BJ (cell line): Measurements from ENCODE around the gene KLK6. TPM values are rescaled to one million over a fixed set of nuclear protein-coding genes. Genes with fewer than 3 reads are reported as not detected.

Experiments
- CTCF ChIA-PET: fragments of 350-600 bp; formaldehyde crosslinking; extraction: SDS; loops from one replicate; lab custom pipeline; 2021; ENCODE audit warnings: antibody characterized with exemption, inconsistent platforms; lab: Yijun Ruan, JAX
- POLR2A ChIA-PET: fragments of 300-600 bp; sonication (Branson Sonifier 250); formaldehyde crosslinking; extraction: SDS; loops from one replicate; lab custom pipeline; 2021; ENCODE audit warnings: antibody characterized with exemption; lab: Charles Lee
- DNase-seq: peaks from one replicate; pipeline ENCODE4 v3.0.0-alpha.2; 2011; ENCODE audit warnings: low read depth
- H3K27me3 ChIP-seq: 2 replicates; pipeline ENCODE4 v1.6.0; 2011; ENCODE audit warnings: low read length; ENCODE audit not compliant: control insufficient read depth, insufficient read depth
- H3K36me3 ChIP-seq: 2 replicates; pipeline ENCODE4 v1.5.1; 2011; ENCODE audit warnings: low read length; ENCODE audit not compliant: control insufficient read depth, insufficient read depth
- H3K4me3 ChIP-seq: 2 replicates; pipeline ENCODE4 v1.5.1; 2011; ENCODE audit warnings: low read depth, mild to moderate bottlenecking, control low read depth, low read length
- CTCF ChIP-seq: IDR thresholded peaks from 2 replicates; pipeline ENCODE4 v1.5.1; 2011; ENCODE audit warnings: low read depth, mild to moderate bottlenecking, control low read depth, inconsistent platforms, low read length, moderate library complexity; ENCODE audit not compliant: insufficient read depth
- polyA plus RNA-seq: library from polyadenylated mRNA; depleted of rRNA; stranded (reverse); fragments of >200 nt; gene quantifications from 2 replicates; pipeline ENCODE4 v1.2.3, GENCODE V29; 2011

Gene KLK6
- polyA plus RNA-seq, 1 experiment = not detected

GRCh38 chr19:50967929-50968715, 1.3 kb downstream of the KLK6 start:
- ChIA-PET POLR2A (no interaction called here), CTCF (interaction anchor here (0.9 kb wide), 1 partner anchor 20 kb away, joined by 3 read pairs; no protein-coding TSS in a partner anchor)
- H3K27me3 ChIP-seq = no peaks in the 10 kb centered on the region
- no peak overlapping the region for H3K4me3 ChIP-seq
- DNase-seq = no peak
- no peaks in the 10 kb centered on the region for H3K36me3 ChIP-seq
- TF ChIP-seq CTCF = no peak

DNA sequence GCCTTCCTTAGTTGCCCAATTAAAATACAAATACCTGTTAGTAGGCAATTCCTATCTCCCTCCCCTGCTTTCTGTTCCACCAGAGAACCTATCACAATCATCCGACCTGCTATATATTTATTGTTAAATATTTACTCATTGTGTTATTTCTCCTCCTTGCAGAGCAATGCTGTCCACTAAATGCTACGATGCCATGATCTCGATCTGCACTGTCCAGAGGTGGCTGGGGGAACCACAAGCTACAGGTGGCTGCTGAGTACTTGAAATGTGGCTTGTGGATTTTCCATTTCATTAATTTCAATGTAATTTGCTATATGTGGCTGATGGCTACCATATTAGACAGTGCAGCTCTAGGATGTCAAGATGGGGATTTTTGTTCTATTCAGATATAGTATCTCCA, 5.1 kb downstream of the KLK6 start:
- TF ChIP-seq CTCF = no peak
- no peak for DNase-seq
- CTCF ChIA-PET = no interaction called here
- no peaks in the 10 kb centered on the region for H3K27me3 ChIP-seq
- H3K36me3 ChIP-seq = no peaks in the 10 kb centered on the region
- H3K4me3 ChIP-seq = no peak overlapping the region
- POLR2A ChIA-PET = no interaction called here

DNA sequence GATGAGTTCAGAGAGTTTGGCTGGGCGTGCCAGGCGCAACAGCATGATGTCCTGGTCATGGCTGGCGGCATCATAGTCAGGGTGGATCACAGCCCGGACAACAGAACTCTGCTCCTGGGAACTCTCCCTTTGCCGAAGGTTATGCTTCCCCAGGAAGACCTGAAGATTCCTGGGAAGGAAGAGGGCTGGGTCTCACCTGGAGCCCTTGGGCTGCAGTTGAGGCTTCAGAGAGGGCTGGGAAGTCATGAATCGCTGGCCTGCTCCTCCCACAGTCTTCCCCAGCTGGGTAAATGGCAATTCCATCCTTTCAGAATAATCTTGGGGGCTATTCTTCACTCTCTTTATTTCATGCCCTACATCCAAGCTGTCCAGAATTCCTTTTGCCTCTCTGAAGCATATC, 6.0 kb downstream of the KLK6 start:
- H3K36me3 ChIP-seq = no peaks in the 10 kb centered on the region
- no peak for DNase-seq
- ChIA-PET POLR2A (no interaction called here), CTCF (no interaction called here)
- TF ChIP-seq CTCF = no peak
- H3K4me3 ChIP-seq = no peak overlapping the region
- no peaks in the 10 kb centered on the region for H3K27me3 ChIP-seq

DNA sequence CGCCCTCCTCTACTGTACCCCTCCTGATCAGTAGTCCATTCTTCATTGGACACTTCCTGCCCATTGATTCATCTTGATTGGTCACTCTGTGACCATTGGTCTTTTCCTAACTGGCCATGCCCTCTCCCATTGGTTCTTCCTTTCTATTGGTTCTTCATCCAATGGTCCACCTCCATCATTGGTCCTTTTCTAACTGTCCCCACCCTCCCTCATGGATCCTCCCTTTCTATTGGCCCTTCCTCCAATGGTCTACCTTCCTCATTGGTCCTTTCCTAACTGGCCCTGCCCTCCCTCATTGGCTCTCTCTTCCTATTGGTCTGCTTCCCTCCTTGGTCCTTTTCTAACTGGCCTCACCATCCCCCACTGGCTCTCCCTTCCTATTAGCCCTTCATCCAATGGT, 7.1 kb downstream of the KLK6 start:
- ChIA-PET CTCF (no interaction called here), POLR2A (no interaction called here)
- no peak for DNase-seq
- Histone ChIP-seq H3K4me3 (no peak overlapping the region), H3K27me3 (no peaks in the 10 kb centered on the region), H3K36me3 (no peaks in the 10 kb centered on the region)
- TF ChIP-seq CTCF = no peak

DNA sequence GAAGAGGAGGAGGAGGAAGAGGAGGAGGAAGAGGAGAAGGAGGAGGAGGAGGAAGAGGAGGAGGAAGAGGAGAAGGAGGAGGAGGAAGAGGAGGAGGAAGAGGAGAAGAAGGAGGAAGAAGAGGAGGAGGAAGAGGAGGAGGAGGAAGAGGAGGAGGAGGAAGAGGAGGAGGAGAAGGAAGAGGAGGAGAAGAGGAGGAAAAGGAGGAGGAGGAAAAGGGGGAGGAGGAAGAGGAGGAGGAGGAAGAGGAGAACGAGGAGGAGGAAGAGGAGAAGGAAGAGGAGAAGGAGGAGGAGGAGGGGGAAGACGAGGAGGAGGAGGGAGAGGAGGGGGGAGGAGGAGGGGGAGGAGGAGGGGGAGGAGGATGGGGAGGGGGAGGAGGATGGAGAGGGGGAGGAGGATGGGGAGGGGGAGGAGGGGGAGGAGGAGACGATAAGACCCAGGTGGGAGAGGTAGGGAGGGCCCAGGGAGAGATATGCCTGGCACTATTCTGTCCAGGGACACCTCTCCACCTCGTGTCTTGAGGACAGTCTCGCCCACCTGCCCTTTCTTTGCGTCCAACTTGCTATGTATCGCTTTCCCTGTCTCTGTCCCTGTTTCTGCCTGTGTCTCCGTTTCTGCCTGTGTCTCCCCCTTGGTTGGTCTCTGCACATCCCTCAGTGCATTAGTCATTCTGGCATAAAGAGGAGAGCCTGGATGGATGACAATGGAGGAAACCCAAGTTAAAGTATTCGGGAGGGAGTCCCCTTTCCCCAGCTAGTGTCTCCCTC, 9.5 kb downstream of the KLK6 start:
- no peak for DNase-seq
- POLR2A ChIA-PET = no interaction called here
- TF ChIP-seq CTCF = no peak
- H3K27me3 ChIP-seq = no peaks in the 10 kb centered on the region
- CTCF ChIA-PET = no interaction called here
- no peaks in the 10 kb centered on the region for H3K36me3 ChIP-seq
- no peak overlapping the region for H3K4me3 ChIP-seq
